Natural killer cell (primary cell): ENCODE data around the gene AJUBA. TPM values are rescaled to one million over a fixed set of nuclear protein-coding genes. Genes with fewer than 3 reads are reported as not detected.

ENCODE experiments used
- ATAC-seq, 3 donors: fragments of 150-1000 bp in 2 of 3; fragments of 200-7000 bp in 1 of 3; cut with Tn5 transposase; 1 replicate in 1 of 3; 2 replicates in 2 of 3; pipeline ENCODE4 v1.10.0; 2021; ENCODE audit warnings: mild to moderate bottlenecking in 2 of 3, moderate library complexity in 2 of 3
- DNase-seq, 2 donors: peaks; one replicate each; pipeline versions ENCODE4 v3.0.0 to v3.0.0-alpha.2; 2013 to 2021; ENCODE audit warnings: mixed read lengths in 1 of 2
- H3K27ac ChIP-seq: one replicate; pipeline ENCODE4 v1.5.1; 2013; ENCODE audit warnings: mild to moderate bottlenecking, low read length
- H3K27me3 ChIP-seq: one replicate; pipeline ENCODE4 v1.6.1; 2013; ENCODE audit warnings: low read length; ENCODE audit not compliant: control insufficient read depth, insufficient read depth
- H3K36me3 ChIP-seq: one replicate; pipeline ENCODE4 v1.6.1; 2013; ENCODE audit warnings: low read length; ENCODE audit not compliant: control insufficient read depth, insufficient read depth
- H3K4me1 ChIP-seq: one replicate; pipeline ENCODE4 v1.6.1; 2013; ENCODE audit warnings: low read length; ENCODE audit not compliant: control insufficient read depth, insufficient read depth
- H3K4me3 ChIP-seq: one replicate; pipeline ENCODE4 v1.5.1; 2013; ENCODE audit warnings: low read length
- H3K9me3 ChIP-seq: one replicate; pipeline ENCODE4 v1.6.1; 2013; ENCODE audit warnings: low read length; ENCODE audit not compliant: control insufficient read depth, insufficient read depth
- H3K27ac Mint-ChIP-seq, 2 donors: one replicate each; pipeline ENCODE4 v1.8.0; 2022; ENCODE audit warnings: mild to moderate bottlenecking in 2 of 2, mixed read lengths in 2 of 2, moderate library complexity in 1 of 2
- H3K27me3 Mint-ChIP-seq, 2 donors: one replicate each; pipeline ENCODE4 v1.8.0; 2022; ENCODE audit warnings: low read depth in 2 of 2, mixed read lengths in 2 of 2
- H3K36me3 Mint-ChIP-seq: one replicate; pipeline ENCODE4 v1.8.0; 2022; ENCODE audit warnings: mixed read lengths
- H3K4me1 Mint-ChIP-seq, 2 donors: one replicate each; pipeline ENCODE4 v1.8.0; 2022; ENCODE audit warnings: mixed read lengths in 2 of 2
- H3K4me3 Mint-ChIP-seq: one replicate; pipeline ENCODE4 v1.8.0; 2022; ENCODE audit warnings: mild to moderate bottlenecking, moderate library complexity, mixed read lengths
- H3K9me3 Mint-ChIP-seq, 2 donors: one replicate each; pipeline ENCODE4 v1.8.0; 2022; ENCODE audit warnings: mixed read lengths in 2 of 2
- CTCF ChIP-seq: fragments of 200-600 bp; IDR thresholded peaks from one replicate; pipeline ENCODE4 v1.8.0; 2022; ENCODE audit warnings: antibody characterized with exemption
- WGBS: methylation state at CpG from one replicate; pipeline ENCODE4 v1.1.7; 2013; ENCODE audit warnings: missing lambda C conversion rate; ENCODE audit not compliant: insufficient coverage; 5-methylcytosine and 5-hydroxymethylcytosine counted together
- intact Hi-C: fragments of 100-400 bp; cut with micrococcal nuclease; formaldehyde crosslinking; loops from one replicate; pipeline ENCODE4 v1.14.2; 2022
- total RNA-seq, 4 donors: library from RNA; stranded (reverse); fragments of 120-200 nt in 1 of 4; gene quantifications; one replicate each; pipeline versions ENCODE4 v1.2.3 to v1.2.4, GENCODE V29; 2013 to 2022

The AJUBA gene
- total RNA-seq, 3 donors from 2014 or later (not counting 1 experiment from before 2014, with no cell fraction given), result 0.45 to 0.61 (median 0.56) TPM

- Mint-ChIP-seq H3K27ac (no peak overlapping the region), H3K9me3 (no peaks in the 10 kb centered on the region), H3K4me3 (no peak overlapping the region), H3K4me1 (no peaks in the 10 kb centered on the region), H3K36me3 (no peaks in the 10 kb centered on the region), H3K27me3 (peaks cover 0 to 11% of the 10 kb centered on the region in 2 donors)
- DNase-seq, result peak; percentile 28 to 75
- H3K4me3 ChIP-seq, result no peak overlapping the region
- ATAC-seq, result peak; percentile 61 to 82 (median 72)
- no peaks in the 10 kb centered on the region for H3K9me3 ChIP-seq
- 76% methylated on average over 6 of the region's 6 CpGs for WGBS
- no peaks in the 10 kb centered on the region for H3K4me1 ChIP-seq
- no peaks in the 10 kb centered on the region for H3K36me3 ChIP-seq
- intact Hi-C loops, result loop anchor here (1.0 kb wide), 2 partner anchors 10 to 85 kb away; no protein-coding TSS in a partner anchor
- H3K27me3 ChIP-seq, result no peaks in the 10 kb centered on the region
- TF ChIP-seq CTCF, result peak; percentile 63
- H3K27ac ChIP-seq, result no peak overlapping the region
Observed at GRCh38 chr14:22973217-22974032, 8.9 kb downstream of the AJUBA start.

- no peak for DNase-seq
- no peaks in the 10 kb centered on the region for H3K36me3 ChIP-seq
- intact Hi-C loops, result no loop called here
- no peak for TF ChIP-seq CTCF
- no peaks in the 10 kb centered on the region for H3K27me3 ChIP-seq
- no peak overlapping the region for H3K4me3 ChIP-seq
- Mint-ChIP-seq H3K36me3 (no peaks in the 10 kb centered on the region), H3K27ac (no peak overlapping the region), H3K4me1 (no peaks in the 10 kb centered on the region), H3K4me3 (no peak overlapping the region), H3K27me3 (peaks cover 0 to 6% of the 10 kb centered on the region in 2 donors), H3K9me3 (no peaks in the 10 kb centered on the region)
- no peaks in the 10 kb centered on the region for H3K4me1 ChIP-seq
- H3K27ac ChIP-seq, result no peak overlapping the region
- no peaks in the 10 kb centered on the region for H3K9me3 ChIP-seq
- 75% methylated on average over 2 of the region's 2 CpGs for WGBS
- no peak for ATAC-seq
Observed at GRCh38 chr14:22972313-22972930, 9.9 kb downstream of the AJUBA start.

GRCh38 chr14:22971152-22971551 is 11.2 kb downstream of the AJUBA start:
- no peak overlapping the region for H3K27ac Mint-ChIP-seq

More at GRCh38 chr14:22971152-22971551, 11.2 kb downstream of the AJUBA start:
- H3K27me3 ChIP-seq, result no peaks in the 10 kb centered on the region
- Mint-ChIP-seq H3K4me3 (no peak overlapping the region), H3K9me3 (no peaks in the 10 kb centered on the region), H3K27me3 (peaks cover 0 to 2% of the 10 kb centered on the region in 2 donors), H3K36me3 (no peaks in the 10 kb centered on the region), H3K4me1 (no peaks in the 10 kb centered on the region)
- no peak for DNase-seq
- no peaks in the 10 kb centered on the region for H3K36me3 ChIP-seq
- no peak overlapping the region for H3K27ac ChIP-seq
- no peak overlapping the region for H3K4me3 ChIP-seq
- intact Hi-C loops, result no loop called here
- H3K4me1 ChIP-seq, result no peaks in the 10 kb centered on the region
- TF ChIP-seq CTCF, result no peak
- no peak for ATAC-seq
- no peaks in the 10 kb centered on the region for H3K9me3 ChIP-seq
- WGBS, result 100% methylated on average over 1 of the region's 1 CpG
